Stimulated activated CD8-positive, alpha-beta memory T cell treated with anti-CD3 and anti-CD28 coated beads, Interleukin-12 subunit alpha, Interleukin-12 subunit beta, amount 100 ng/mL, for 24 hours (primary cell): ENCODE results near the gene SPEG.
A peak's percentile ranks its signal among the peaks of the same experiment; 100 is the strongest.

Experiments used
- DNase-seq: peaks from one replicate; pipeline ENCODE4 v3.0.0-alpha.2; 2020; ENCODE audit errors: extremely low read depth

The SPEG gene

DNA sequence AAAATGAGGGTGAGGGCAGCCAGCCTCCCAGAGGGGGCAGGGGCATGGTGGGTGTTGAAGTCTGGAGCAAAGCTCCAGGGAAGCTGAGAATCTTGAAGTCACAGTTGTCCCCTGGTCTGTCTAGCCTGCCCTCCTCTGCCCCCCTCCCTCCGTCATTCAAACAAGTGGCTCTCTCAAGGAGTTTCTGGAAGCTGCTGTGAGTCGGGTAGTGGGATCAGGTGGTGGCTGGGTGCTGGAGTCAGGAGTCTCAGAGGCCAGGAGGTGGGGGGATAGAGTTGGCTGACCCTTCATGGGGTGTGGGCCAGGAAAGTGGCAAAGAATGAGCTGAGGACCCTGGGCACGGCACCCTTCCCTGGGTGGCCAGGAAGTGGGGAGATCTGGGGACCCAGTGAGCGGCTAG lies 79.1 kb downstream of the SPEG start:
- no peak for DNase-seq

- DNase-seq, result no peak
Observed at GRCh38 chr2:219514196-219514761, 79.6 kb downstream of the SPEG start, which contains the start of gene ASIC4. Gene ASIC4, plus strand, starts transcription at chr2:219514482. Its CDS starts 243 bp downstream, at chr2:219514725.

- no peak for DNase-seq
Observed at GRCh38 chr2:219514836-219515235, 80.2 kb downstream of the SPEG start.

DNA sequence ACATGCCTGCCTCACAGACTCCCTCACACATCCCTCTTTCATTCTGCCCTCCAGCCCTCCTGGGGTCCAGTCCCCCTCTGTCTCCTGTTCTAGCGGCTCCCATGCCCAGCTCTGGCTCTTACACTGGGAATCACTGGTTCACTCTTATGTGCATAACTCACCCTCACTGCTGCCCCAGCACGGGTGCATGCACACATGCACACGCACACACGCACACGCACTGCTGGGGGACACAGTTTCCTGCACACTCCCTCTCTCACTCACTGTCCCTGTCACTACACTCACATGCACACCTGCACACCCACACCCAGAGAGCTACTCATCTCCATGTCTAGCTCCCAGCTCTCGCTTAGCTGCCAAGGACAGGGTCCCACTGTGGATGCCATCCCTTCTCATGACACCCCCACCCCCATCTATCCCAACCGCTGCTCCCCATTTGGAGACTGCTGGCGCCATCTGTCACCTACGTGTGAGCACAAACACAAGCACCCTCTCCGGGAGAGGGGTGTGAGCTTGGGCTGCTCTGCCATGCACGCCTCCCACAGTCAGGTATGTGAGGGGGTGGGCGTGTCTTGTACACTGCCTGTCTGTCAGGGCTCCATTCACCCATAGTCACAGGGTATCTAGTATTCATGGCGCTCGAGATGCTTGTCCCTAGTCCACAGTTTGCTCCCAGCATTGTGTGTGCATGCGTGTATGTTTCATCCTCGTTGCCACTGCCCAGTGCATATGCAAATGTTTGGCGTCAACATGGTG lies 81.4 kb downstream of the SPEG start:
- no peak for DNase-seq

- no peak for DNase-seq
Observed at GRCh38 chr2:219516888-219517287, 82.2 kb downstream of the SPEG start.

DNA sequence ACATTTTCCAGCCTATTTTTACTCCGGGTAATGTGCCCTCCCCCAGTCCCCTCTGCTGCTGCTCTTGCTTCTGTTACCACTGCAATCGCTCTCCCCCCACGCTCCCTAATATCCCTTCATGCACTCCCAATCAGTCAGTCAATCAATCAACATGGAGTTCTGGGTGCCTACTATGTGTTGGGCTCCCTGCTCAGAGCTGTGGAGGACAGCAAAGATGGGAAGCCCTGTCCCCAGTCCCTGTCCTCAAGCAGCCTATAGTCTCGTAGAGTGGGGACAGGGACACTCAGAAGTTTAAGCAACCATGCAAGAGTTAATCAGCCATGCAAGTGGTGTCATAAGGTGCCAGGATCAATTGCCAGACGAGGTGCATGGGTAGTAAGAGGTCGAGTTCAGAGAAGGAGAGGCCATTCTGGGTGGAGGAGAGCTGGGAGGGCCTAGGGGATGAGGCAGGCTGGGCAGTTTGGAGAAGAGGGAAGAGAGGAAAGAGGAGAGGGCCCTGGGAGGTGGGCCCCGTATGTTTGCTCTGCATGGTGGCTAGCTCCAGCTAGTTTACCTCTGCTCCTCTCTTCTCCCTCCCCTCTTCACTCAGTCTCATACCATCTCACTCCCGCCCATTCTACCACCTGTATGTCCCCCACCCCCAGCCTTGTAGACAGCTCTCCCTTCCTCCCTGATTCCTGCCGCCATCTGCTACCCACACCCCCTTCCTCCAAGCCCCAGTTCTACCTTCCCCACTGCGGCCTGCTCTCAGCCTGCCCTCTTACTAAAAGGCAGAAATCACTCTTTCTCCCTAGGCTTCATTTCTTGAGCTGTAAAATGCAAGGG lies 83.5 kb downstream of the SPEG start:
- DNase-seq, result no peak

GRCh38 chr2:219519526-219519916 lies 84.9 kb downstream of the SPEG start:
- no peak for DNase-seq

DNA sequence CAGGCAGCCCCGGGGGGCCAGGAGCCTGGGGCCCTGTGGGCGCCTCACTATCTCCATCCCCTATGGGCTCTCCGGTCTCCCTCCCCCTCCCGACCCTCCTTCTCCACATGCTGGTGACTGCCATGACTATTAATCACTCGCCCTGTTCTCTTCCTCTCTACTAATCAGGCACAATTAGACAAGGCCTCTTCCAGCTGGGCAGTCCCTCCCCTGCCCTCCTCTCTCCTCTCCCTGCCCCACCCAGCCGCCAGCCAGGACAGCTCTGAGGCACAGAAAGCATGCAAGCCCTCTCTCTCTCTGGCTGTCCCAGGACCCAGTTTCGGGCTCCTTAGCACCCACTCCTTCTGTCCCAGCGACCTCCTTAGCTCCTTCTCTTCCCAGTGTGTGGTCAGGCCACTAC lies 85.4 kb downstream of the SPEG start:
- no peak for DNase-seq

- DNase-seq, result no peak
Observed at GRCh38 chr2:219521066-219521880, 86.6 kb downstream of the SPEG start.

DNA sequence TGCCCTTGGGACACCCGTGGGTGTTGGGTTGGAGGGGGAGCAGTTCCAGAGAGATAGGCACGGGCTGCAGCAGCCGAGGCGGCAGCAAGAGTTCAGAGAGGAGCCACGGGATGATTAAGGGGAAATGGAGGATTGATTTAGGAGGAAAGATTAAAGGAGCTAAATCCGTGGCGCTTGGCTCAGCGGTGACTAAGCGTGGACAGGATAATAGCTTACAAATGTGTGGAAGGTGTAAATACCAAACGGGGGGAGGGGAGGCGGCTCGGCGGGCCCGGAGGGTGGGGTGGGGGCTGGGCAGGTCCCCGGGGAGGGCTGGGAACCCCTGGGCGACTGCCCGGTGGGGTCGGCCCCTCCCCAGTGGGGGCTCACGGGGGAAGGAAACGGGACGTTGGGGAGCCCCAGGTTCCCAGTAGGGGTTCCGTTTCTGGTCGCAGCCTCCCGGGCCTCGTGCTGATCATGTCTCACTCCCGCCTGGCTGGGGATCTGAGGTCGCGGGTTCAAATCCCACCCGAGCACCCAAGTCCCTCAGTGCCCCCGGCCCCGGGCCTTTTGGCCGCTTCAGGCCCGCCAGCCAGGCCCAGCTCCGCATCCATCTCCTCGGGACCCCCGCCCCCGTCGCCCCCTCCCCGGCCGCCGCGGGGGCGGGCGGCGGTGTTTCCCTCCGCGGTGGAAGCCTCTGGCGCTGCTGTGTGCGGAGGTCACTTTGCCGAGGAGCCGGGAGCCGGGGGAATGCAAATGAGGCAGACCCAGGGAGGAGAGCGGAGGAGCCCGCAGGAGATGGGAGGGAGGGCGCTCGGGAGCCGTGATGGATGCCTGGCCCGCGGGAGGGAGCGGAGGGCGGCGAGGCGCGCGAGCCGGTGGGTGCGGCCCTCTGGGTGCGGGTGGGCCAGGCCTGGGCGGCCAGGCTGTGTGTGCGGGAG lies 87.7 kb downstream of the SPEG start:
- no peak for DNase-seq

GRCh38 chr2:219523031-219523671 lies 88.5 kb downstream of the SPEG start:
- DNase-seq, result no peak

DNA sequence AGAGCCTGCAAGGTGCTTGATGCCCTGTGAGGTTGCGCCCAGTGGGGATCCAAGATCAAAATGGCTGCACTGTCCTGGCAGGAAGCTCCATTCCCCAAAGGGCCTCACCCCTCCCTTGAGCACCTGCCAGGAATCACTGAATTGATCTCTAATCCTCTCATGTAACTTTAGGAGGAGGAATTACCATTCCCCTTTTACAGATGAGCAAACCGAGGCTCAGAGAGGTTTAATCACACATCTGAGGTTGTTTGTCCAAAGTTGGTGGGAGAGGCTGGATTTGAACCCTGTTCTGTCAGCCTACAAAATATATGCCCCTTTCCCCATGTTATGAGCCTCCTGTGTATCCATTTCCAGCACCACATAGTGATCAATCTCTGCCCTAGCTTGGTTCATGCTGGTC lies 90.2 kb downstream of the SPEG start:
- DNase-seq, result no peak

DNA sequence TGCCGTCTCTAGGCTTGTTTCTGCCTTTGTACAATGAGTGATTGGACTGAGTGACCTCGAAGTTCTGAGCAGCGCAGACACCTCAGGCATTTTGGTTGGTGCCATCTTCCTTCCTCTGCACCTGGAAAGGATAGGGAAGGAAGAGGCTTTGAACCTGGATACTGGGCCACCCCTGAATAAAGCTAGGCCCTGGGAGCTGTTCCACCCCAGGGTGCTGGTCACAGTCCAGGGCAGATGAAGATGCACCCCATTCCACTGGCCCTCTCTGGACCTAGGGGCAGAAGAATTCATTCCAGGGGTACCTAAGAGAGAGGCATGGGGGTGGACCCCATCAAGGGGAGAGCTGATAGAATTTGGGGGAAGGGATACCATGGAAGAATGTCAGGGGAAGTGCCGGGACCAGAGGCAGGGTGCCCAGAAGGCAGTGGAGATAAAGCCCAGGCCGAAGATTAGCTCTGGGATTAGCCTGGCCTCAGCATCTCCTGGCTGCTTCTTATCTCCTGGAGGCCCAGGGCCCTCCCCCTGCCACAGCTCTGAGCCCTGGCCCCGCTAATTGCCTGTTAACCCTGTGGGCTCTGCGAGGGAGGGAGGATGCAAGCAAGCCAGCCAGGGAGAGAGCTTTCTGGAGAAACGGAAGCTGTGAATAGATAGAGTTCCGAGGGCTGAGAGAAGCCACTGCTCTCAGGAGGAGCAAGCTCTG lies 91.0 kb downstream of the SPEG start:
- no peak for DNase-seq

DNA sequence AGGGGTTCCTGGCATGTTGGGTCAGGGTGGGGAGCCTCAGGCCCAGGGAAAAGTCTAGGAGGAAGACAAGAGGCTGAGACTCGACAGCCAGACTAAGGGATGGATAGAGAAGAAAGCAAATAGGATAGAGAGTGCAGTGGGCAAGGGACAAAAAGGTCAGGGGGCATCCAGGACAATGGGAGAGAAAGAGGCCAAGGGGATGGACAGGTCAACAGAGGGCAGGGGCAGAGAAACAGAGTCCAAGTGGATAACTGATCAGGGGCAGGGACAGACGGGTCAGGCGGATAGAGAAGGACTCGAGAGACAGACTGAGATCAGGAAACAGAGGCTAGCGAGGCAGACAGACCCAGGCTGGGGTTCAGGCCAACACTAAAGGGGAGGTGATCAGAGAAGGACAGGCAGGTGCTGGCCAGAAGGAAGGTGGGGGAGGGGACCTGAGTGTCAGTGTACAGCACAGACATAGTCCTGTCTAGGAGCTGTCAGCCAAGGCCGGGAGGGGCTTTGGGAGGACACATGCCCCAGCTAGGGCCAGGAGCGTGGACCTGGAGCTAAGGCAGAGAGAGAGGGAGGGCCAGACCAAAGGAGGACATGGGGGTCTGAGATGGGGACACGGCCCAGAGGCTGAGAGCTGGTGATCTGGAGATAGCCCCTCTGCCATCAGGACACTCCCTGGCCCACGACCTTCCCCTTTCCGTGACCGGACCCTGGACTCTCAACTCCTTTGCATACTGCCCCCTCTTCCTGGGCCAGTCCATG lies 91.9 kb downstream of the SPEG start:
- DNase-seq, result no peak

DNA sequence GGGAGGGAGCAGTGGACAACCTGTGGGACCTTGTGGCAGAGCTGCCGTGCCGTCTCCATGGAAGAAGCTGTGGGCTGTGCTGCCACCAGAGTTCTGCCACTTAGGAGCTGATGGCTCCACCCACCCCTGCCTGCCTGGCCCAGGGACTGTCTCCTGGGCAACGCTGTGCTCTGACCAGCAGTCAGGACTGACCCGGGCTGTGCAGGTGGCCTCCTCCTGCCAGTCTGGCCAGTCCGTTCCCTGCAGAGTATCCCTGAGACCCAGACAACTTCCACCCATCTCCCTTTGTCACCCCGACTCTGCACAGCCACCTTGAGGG lies 92.4 kb downstream of the SPEG start:
- DNase-seq, result no peak

DNA sequence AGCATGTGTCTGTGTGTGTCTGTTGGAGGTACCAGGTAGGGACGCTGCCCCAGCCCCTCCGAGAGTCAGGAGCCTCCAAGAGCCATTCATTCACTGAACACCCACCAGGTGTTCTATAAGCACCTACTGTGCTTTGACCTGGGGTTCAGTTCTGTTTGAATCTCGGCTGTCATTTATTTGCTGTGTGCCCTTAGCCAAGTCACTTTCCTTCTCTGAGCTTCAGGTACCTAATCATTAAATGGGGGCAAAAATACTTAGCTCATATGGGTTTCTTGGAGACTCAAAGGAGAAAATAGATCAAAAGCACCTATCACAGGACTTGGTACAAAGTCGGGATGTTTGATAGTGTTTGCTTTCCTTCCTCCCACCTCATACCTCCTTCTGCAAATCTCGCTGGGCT lies 92.8 kb downstream of the SPEG start:
- DNase-seq, result no peak

- peak; percentile 52 for DNase-seq
Observed at GRCh38 chr2:219530048-219530963, 95.7 kb downstream of the SPEG start.
